RWPE1 (cell line): ENCODE measurements around the gene EPS15.

Experiments
- CTCF ChIA-PET: fragments of 350-600 bp; sonication (Branson Sonifier 250); formaldehyde crosslinking; extraction: SDS; loops from one replicate; lab custom pipeline; 2021; lab: Yijun Ruan, JAX
- POLR2A ChIA-PET: fragments of 400-600 bp; formaldehyde crosslinking; extraction: SDS; loops from one replicate; lab custom pipeline; 2020; ENCODE audit warnings: antibody characterized with exemption; ENCODE audit not compliant: low non-redundant PET; lab: Yijun Ruan, JAX
- DNase-seq: peaks from one replicate; pipeline ENCODE4 v3.0.0; 2012; ENCODE audit warnings: low spot score
- H3K27ac ChIP-seq: fragments of 450-650 bp; 2 replicates; pipeline ENCODE4 v1.5.1; 2017
- CTCF ChIP-seq: fragments of 450-650 bp; conservative IDR thresholded peaks from 2 replicates; pipeline ENCODE4 v1.5.1; 2017; ENCODE audit warnings: low read depth, mild to moderate bottlenecking

Gene EPS15

GRCh38 chr1:51342591-51343206, 176.4 kb downstream of the EPS15 start:
- ChIA-PET CTCF (interaction anchor here (0.6 kb wide), 1 partner anchor 36 kb away, joined by 3 read pairs; no protein-coding TSS in a partner anchor), POLR2A (no interaction called here)
- no peak for TF ChIP-seq CTCF
- no peak overlapping the region for H3K27ac ChIP-seq
- DNase-seq: no peak

- no peak overlapping the region for H3K27ac ChIP-seq
- CTCF ChIA-PET: interaction anchor here (0.6 kb wide), 1 partner anchor 37 kb away, joined by 3 read pairs; no protein-coding TSS in a partner anchor
- no peak for DNase-seq
- no peak for TF ChIP-seq CTCF
- POLR2A ChIA-PET: no interaction called here
These were observed 177.1 kb downstream of the EPS15 start for GRCh38 chr1:51341876-51342496.

- no peak for TF ChIP-seq CTCF
- no peak overlapping the region for H3K27ac ChIP-seq
- CTCF ChIA-PET: interaction anchor here (0.7 kb wide), 1 partner anchor 25 kb away, joined by 3 read pairs; no protein-coding TSS in a partner anchor
- DNase-seq: no peak
- POLR2A ChIA-PET: no interaction called here
These were observed 178.7 kb downstream of the EPS15 start for GRCh38 chr1:51340380-51340779.

- ChIA-PET POLR2A (no interaction called here), CTCF (interaction anchor here (0.6 to 1.2 kb wide), 4 partner anchors 9 to 48 kb away, joined by 3 to 5 read pairs (median 4); no protein-coding TSS in a partner anchor)
- DNase-seq: no peak
- no peak overlapping the region for H3K27ac ChIP-seq
- TF ChIP-seq CTCF: no peak
These were observed 182.4 kb downstream of the EPS15 start for GRCh38 chr1:51336711-51337110.

- ChIA-PET POLR2A (no interaction called here), CTCF (interaction anchor here (0.6 to 1.2 kb wide), 4 partner anchors 9 to 147 kb away, joined by 3 to 7 read pairs (median 4); no protein-coding TSS in a partner anchor)
- no peak for TF ChIP-seq CTCF
- no peak for DNase-seq
- H3K27ac ChIP-seq: no peak overlapping the region
These were observed 183.1 kb downstream of the EPS15 start for GRCh38 chr1:51336004-51336403.

GRCh38 chr1:51331206-51332100, 187.6 kb downstream of the EPS15 start:
- TF ChIP-seq CTCF: no peak
- ChIA-PET CTCF (interaction anchor here (0.5 to 0.7 kb wide), 4 partner anchors 35 to 325 kb away, joined by 3 to 5 read pairs (median 4); no protein-coding TSS in a partner anchor), POLR2A (no interaction called here)
- no peak for DNase-seq
- H3K27ac ChIP-seq: no peak overlapping the region
